NCI-H2196 treated with DMSO at 0.1 percent for 48 hours (cell line): ENCODE measurements around the gene SLIT1.

Experiments used
- DNase-seq: peaks from one replicate; lab custom pipeline; 2025; ENCODE audit not compliant: unreplicated experiment; lab: John Stamatoyannopoulos, UW

The SLIT1 gene

GRCh38 chr10:97117372-97117771 is 68.4 kb downstream of the SLIT1 start:
- DNase-seq, result no peak

DNA sequence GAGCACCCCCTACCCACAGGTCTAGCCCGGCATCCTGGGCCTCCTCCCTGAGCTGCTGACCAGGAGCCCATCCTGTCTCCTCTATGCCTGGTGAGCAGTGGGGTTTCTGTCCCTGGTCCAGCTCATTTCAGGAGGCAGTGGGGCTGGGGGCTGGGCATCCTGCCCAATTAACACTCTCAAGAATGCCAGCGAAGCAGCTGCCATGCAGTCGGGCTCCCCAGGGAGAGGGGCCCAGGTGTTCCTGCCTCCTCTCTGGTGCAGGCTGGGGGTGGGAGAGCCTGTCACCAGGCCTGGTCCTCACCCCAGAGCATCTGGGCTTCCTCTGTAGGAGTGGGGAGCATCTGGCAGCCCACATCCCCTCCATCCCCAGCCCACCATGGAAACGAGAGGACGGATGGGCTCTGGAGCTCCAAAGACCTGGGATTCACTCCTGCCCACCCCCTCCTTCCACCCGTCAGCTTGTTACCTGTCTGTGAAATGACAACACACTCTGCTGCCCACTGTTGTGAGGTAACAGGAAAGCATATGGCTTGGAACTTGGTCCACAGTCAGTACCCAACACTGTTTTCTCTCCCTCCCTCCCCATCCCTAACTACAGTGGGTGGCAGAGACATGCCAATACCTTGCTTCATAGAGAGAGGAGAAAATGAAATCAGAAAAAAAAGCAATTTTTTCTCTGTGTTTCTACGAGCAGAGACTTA is 69.1 kb downstream of the SLIT1 start:
- DNase-seq, result no peak

GRCh38 chr10:97115846-97116245 is 69.9 kb downstream of the SLIT1 start:
- no peak for DNase-seq

DNA sequence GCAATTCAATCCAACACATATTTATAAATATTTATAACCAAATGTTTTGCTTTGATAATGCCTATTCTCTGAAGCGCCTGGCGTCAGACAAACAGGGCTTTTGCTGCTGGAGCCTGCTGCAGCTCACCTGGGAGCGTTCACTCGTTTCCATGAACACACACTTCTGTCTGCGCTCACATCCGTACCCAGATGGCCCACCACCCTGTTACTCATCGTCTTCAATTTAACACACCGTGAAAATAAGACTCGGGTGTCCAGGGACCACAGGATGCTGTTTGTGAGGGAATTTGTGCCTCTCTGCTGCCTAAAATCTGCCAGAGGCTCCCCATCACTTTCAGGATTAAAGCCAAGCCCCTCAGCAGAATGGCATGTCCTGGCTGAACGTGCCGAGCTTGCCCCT is 74.1 kb downstream of the SLIT1 start:
- no peak for DNase-seq

DNA sequence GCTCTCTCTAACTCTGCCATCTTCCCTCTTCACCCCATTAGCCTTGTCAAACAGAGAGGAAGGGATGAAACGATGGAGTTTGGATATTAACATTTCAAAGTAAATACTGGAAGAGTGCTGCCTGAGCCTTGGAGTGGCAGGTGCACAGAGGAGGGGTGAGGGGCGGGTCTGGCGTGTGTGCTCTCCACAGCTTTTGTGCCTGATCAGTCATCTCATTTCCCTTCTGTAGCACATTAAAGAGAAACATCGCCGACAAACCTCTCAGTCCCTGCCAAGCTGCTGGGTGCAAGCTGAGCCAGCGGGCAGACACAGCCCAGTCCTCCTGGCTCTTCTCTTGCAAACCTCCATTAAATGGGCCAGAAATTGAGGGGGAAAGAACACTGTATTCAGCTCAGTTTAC is 76.2 kb downstream of the SLIT1 start:
- peak; percentile 19 for DNase-seq

DNA sequence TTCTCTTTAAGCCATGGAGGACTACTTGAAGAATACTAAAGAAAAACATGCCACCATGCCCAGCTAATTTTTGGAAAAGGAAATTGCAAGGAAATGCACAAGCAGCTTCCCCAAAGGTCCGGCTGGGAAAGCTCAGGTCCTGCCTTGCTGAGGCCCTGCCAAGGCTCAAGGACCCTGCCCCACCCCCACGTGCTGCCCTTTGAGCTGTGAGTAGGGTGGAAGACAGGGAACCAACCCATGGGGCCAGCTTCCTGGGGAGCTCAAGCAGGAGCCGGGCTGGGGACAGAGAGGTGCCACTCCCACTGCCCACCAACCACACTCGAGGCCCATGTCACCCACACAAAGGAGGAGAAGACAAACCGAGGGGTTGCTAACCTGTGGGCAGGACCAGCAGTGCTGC is 78.2 kb downstream of the SLIT1 start:
- no peak for DNase-seq

- no peak for DNase-seq
These were observed 79.6 kb downstream of the SLIT1 start for GRCh38 chr10:97106207-97106606.

DNA sequence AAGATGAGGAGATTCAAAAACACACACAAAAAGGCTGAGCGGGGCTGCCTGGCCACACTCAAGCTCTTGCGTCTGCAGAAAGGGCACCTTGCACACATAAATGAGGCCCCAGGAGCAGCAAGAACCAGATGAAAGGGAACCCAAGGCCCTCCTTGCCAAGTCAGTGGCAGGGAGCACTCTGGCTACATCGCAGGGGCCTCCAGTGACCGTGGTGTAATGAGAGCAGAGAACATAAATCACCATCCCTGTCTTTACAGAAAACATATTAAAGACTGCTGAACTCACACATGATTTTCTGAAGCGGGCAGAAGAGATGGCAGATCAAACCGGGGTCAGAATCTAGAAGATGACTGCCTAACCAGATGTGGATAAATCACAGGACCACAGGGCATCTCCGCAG is 80.5 kb downstream of the SLIT1 start:
- no peak for DNase-seq

- DNase-seq, result no peak
These were observed 82.3 kb downstream of the SLIT1 start for GRCh38 chr10:97103316-97104080.

DNA sequence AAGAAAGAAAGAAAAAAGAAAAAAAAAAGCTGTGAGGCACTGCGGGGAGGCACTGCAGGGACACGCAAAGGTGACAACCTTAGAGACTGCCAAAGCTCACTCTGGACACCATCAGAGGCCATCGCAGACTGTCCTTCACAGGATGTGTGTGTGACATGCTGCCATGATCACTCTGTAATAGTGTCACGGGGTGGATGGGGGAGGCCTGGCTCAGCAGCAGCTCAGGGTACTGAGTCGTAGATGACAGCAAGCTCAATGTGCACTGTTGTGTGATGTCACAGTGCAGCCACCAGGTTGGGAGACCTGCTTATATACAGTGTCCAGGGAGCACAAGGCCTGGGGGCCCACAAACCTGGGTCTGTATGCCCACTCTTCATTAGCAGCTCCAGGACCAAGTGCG is 83.3 kb downstream of the SLIT1 start:
- no peak for DNase-seq

- no peak for DNase-seq
These were observed 84.4 kb downstream of the SLIT1 start for GRCh38 chr10:97101166-97101940.

DNA sequence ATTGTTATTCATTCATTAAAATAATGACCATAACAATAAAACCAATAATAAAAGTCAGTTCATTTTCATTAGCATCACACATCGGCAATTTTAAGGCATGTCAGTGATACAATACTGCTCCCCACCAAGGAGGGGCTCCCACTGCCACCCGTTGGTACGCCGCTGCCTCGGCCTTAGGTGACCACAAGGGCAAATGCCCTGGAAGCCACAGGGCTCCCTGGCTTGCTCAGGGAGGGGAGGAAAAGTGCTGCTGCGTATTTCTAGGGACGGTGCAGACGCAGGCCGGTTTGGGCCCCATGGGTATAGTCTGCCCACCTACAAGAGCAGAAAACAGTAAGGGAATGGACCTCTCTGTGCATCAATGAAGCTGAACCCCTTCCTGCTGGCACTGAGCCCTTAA is 85.1 kb downstream of the SLIT1 start:
- no peak for DNase-seq

GRCh38 chr10:97099868-97100267 is 85.9 kb downstream of the SLIT1 start:
- DNase-seq, result no peak

- DNase-seq, result no peak
These were observed 86.7 kb downstream of the SLIT1 start for GRCh38 chr10:97099089-97099488.

GRCh38 chr10:97097084-97097433 is 88.7 kb downstream of the SLIT1 start:
- no peak for DNase-seq

- no peak for DNase-seq
These were observed 89.3 kb downstream of the SLIT1 start for GRCh38 chr10:97096261-97097083.

- no peak for DNase-seq
These were observed 90.0 kb downstream of the SLIT1 start for GRCh38 chr10:97095701-97096260.

DNA sequence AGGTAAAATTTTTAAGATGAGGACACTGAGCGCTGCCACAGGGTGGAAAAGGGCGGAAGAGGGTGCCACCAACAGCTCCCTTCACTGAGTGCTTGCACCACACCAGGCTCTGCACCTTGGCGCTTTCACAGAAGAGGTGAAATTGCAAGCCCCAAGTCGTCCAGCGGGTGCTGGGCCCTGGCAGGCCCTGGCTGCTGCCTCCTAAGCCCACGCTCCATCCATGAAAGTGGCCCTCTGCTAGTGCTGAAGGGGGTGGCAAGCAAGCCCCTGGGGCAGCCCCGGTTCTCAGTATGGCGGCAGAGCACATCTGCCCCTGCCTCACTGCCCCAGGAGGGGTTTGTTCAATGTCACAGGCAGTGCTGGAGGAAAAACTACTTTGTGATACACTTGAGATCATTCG is 95.1 kb downstream of the SLIT1 start:
- no peak for DNase-seq

DNA sequence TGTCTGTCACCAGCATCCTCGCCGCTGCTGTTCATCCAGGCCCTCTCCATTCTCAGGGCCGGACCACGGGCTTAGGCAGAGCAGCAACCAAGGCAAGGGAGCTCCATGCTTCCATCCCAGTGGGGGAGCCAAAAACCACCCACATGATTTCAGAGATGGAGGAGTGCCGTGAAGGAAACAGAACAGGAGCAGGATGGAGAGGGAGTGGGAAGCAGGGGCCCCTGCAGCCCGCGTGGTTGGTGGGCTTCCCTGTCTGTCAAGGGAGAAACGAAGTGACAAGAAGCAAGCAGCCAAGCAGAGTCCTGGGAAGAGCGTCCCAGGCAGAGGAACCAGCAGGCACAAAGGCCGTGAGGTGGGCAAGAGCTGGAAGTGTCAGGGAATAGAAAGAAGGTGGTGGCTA is 95.7 kb downstream of the SLIT1 start:
- no peak for DNase-seq

GRCh38 chr10:97089209-97089870 is 96.4 kb downstream of the SLIT1 start:
- DNase-seq, result no peak
